Fibroblast of the aortic adventitia (primary cell): ENCODE results near the gene KRAS. TPM values are rescaled to one million over a fixed set of nuclear protein-coding genes. Genes with fewer than 3 reads are reported as not detected.

Source experiments
- DNase-seq: peaks from one replicate; pipeline ENCODE4 v3.0.0-alpha.2; 2010; ENCODE audit warnings: low read depth
- H3K4me3 ChIP-seq: 2 replicates; pipeline ENCODE4 v1.5.1; 2011; ENCODE audit warnings: low read depth, mild to moderate bottlenecking, control low read depth, low read length, moderate library complexity
- CTCF ChIP-seq: IDR thresholded peaks from 2 replicates; pipeline ENCODE4 v1.5.1; 2011; ENCODE audit warnings: mild to moderate bottlenecking, low read length, control low read depth, inconsistent platforms; ENCODE audit not compliant: insufficient read depth
- total RNA-seq: library from RNA; depleted of rRNA; stranded (reverse); fragments of >200 nt; gene quantifications from 2 replicates; pipeline ENCODE4 v1.2.3, GENCODE V29; 2012; ENCODE audit warnings: low replicate concordance

The KRAS gene
- total RNA-seq, 1 donor: 18.6 TPM

DNA sequence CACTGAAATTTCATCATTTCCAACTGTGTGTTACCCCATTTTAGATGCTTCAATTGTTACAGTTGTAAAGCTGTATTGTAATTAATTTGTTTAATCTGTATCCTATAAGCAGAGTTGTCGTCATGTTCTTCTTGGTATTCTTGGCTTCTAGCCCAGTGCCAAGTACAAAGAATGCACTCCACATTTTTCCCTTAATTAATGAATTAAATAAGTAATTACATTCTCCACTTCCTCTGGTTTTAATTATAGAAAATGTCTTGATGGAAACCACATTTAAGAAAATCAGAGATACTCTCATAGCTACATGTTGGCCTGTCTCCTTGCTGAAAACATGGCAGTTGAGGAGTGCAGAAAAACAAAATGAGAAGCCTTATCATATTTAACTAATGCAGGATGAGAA, 56.5 kb downstream of the KRAS start:
- peak overlapping the region; percentile 89 for H3K4me3 ChIP-seq
- TF ChIP-seq CTCF: no peak
- DNase-seq: no peak

GRCh38 chr12:25190793-25191192, 59.9 kb downstream of the KRAS start:
- H3K4me3 ChIP-seq: no peak overlapping the region
- DNase-seq: no peak
- no peak for TF ChIP-seq CTCF

GRCh38 chr12:25189656-25190055, 61.1 kb downstream of the KRAS start:
- no peak for TF ChIP-seq CTCF
- H3K4me3 ChIP-seq: no peak overlapping the region
- DNase-seq: peak; percentile 42

GRCh38 chr12:25187781-25188180, 62.9 kb downstream of the KRAS start:
- peak; percentile 88 for DNase-seq
- H3K4me3 ChIP-seq: no peak overlapping the region
- no peak for TF ChIP-seq CTCF

DNA sequence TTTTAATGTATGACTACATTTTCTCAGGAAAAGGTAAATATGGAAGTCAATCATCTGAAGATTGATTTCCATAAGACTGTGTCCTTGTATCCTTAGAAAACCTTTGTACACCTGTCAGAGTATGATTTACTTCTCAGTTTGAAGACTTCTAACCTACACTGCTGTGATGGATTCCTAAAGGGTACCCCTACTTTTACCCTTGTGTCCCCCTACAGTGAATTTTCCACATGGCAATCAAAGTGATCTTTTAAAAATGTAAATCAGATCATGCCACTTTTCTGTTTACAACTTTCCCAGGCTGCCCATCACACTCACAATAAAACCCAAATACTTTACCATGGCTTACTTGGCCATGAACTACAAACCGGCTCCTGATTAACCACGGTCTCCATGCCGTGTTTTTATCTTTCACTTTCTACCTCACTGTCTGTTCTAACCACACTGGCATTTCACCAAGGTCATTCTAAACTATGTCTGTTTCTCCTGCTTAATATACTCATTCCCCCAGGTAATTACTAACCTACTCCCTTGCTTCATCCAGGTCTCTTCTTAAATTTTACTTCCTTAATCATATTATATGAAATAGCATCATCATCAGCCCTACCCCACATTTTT, 63.8 kb downstream of the KRAS start:
- no peak for DNase-seq
- TF ChIP-seq CTCF: no peak
- H3K4me3 ChIP-seq: no peak overlapping the region

DNA sequence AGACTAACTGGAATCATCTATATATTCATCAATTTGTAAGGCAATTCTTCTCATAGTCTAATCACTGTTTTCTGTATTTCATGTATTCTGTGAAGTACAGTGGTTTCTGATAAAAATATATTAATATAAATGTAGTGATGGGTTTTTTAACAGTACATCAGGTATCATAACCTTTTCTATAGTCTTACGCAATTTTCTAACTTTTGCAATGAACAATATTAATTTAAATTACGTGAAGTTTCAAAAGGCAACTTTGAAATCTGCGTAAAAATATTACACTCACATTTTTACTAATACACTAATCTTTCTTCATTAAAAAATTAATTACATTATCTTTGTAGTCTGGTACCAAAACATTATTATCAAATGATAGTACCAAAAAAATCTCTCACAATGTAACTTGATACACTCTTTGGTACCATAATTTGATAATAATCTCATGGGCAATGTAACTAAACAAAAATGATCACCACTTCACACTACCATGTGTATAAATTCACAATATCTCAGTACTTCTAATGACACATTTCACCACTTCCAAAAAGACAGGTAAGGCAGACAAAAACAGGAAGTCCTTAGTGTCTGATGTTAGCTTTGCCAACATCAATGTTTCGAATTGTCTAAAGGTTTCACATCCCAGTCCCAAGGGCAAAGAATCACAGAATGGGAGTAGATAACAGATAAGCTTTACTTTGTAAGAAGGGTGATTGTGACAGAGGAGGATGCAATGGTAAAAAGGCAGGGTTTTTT, 64.5 kb downstream of the KRAS start:
- DNase-seq: no peak
- no peak for TF ChIP-seq CTCF
- H3K4me3 ChIP-seq: no peak overlapping the region
